H1 (cell line): ENCODE data around the gene UGT1A6. TPM values are rescaled to one million over a fixed set of nuclear protein-coding genes. Genes with fewer than 3 reads are reported as not detected.

Experiments used
- CTCF ChIA-PET: fragments of 300-600 bp; sonication (Branson Sonifier 250); formaldehyde crosslinking; loops from one replicate; lab custom pipeline; 2021; ENCODE audit not compliant: partially characterized antibody; lab: Charles Lee
- POLR2A ChIA-PET: fragments of 300-600 bp; sonication (Branson Sonifier 250); formaldehyde crosslinking; loops from one replicate; lab custom pipeline; 2021; ENCODE audit warnings: inconsistent platforms; ENCODE audit not compliant: partially characterized antibody; lab: Charles Lee
- DNase-seq, 2 experiments: peaks; one replicate each; pipeline versions ENCODE4 v3.0.0 to v3.0.0-alpha.2; 2010 to 2022; ENCODE audit warnings: low spot score in 2 of 2, low read depth in 1 of 2, mixed read lengths in 1 of 2
- FAIRE-seq: peaks from 2 replicates; lab custom pipeline; 2011; peaks lifted over from hg19 to GRCh38; lab: Jason Lieb, UNC
- H2AFZ ChIP-seq: 2 replicates; pipeline ENCODE4 v1.8.1; 2012; ENCODE audit warnings: low read length, inconsistent platforms
- H2AK5ac ChIP-seq: 2 replicates; pipeline ENCODE4 v1.6.1; 2013; ENCODE audit warnings: low read depth, low read length
- H2BK120ac ChIP-seq: replicated peaks from 2 replicates; pipeline ENCODE3; 2013; ENCODE audit warnings: low read depth, low read length, inconsistent platforms
- H2BK12ac ChIP-seq: 2 replicates; pipeline ENCODE4 v1.6.1; 2013; ENCODE audit warnings: low read depth, low read length
- H2BK15ac ChIP-seq: 2 replicates; pipeline ENCODE4 v1.6.1; 2013; ENCODE audit warnings: low read length
- H2BK20ac ChIP-seq: 2 replicates; pipeline ENCODE4 v1.6.1; 2013; ENCODE audit warnings: low read length
- H2BK5ac ChIP-seq: 2 replicates; pipeline ENCODE4 v1.6.1; 2013; ENCODE audit warnings: low read depth, low read length
- H3K14ac ChIP-seq: 2 replicates; pipeline ENCODE4 v1.6.1; 2013; ENCODE audit warnings: inconsistent platforms; ENCODE audit not compliant: insufficient read length
- H3K18ac ChIP-seq: 2 replicates; pipeline ENCODE4 v1.6.1; 2013; ENCODE audit warnings: low read length; ENCODE audit errors: extremely low read depth
- H3K23ac ChIP-seq: 2 replicates; pipeline ENCODE4 v1.6.1; 2013; ENCODE audit warnings: inconsistent platforms; ENCODE audit not compliant: insufficient read length
- H3K23me2 ChIP-seq: 2 replicates; pipeline ENCODE4 v1.6.1; 2013; ENCODE audit warnings: low read depth, low read length
- H3K27ac ChIP-seq: 2 replicates; pipeline ENCODE4 v1.6.1; 2011; ENCODE audit warnings: low read depth, low read length, inconsistent platforms
- H3K27me3 ChIP-seq, 4 experiments: replicated peaks in 1 of 4; 1 replicate in 1 of 4; 2 replicates in 3 of 4; pipeline versions ENCODE4 v1.6.1 to v1.8.1; 2011 to 2013; ENCODE audit warnings: low read length in 3 of 4, mild to moderate bottlenecking in 3 of 4, inconsistent platforms in 2 of 4, mixed read lengths in 2 of 4, moderate library complexity in 1 of 4; ENCODE audit not compliant: control insufficient read depth in 3 of 4, insufficient read depth in 3 of 4; ENCODE audit errors: extremely low read depth in 1 of 4
- H3K36me3 ChIP-seq, 4 experiments: 2 replicates each; pipeline versions ENCODE4 v1.6.1 to v1.8.1; 2011 to 2013; ENCODE audit warnings: mild to moderate bottlenecking in 4 of 4, low read length in 3 of 4, moderate library complexity in 2 of 4, control low read depth in 1 of 4, inconsistent platforms in 1 of 4; ENCODE audit not compliant: insufficient read depth in 4 of 4, control insufficient read depth in 2 of 4
- H3K4ac ChIP-seq: replicated peaks from 2 replicates; pipeline ENCODE3; 2013; ENCODE audit warnings: low read length, low read depth, mixed read lengths, inconsistent platforms; ENCODE audit not compliant: insufficient read length
- H3K4me1 ChIP-seq, 4 experiments: replicated peaks in 1 of 4; 1 replicate in 1 of 4; 2 replicates in 3 of 4; pipeline versions ENCODE4 v1.6.1 to v1.8.1; 2011 to 2013; ENCODE audit warnings: low read length in 3 of 4, inconsistent platforms in 2 of 4, mixed read lengths in 1 of 4; ENCODE audit not compliant: insufficient read depth in 4 of 4, control insufficient read depth in 3 of 4
- H3K4me2 ChIP-seq, 2 experiments: 2 replicates each; pipeline versions ENCODE4 v1.6.1 to v1.8.1; 2011 to 2013; ENCODE audit warnings: low read depth in 2 of 2, low read length in 2 of 2, control low read depth in 1 of 2, inconsistent platforms in 1 of 2, mild to moderate bottlenecking in 1 of 2; ENCODE audit not compliant: insufficient read depth in 1 of 2
- H3K4me3 ChIP-seq, 4 experiments: fragments of 200-600, 300-600 bp in 1 of 4; sonication (generic), shearing (Covaris generic), sonication (Bioruptor Twin) in 1 of 4; 2 replicates each; pipeline versions ENCODE4 v1.5.1 to v1.8.1; 2011 to 2016; ENCODE audit warnings: low read length in 4 of 4, low read depth in 3 of 4, control low read depth in 2 of 4, inconsistent platforms in 2 of 4, mild to moderate bottlenecking in 2 of 4, mixed read lengths in 1 of 4, moderate library complexity in 1 of 4; ENCODE audit not compliant: insufficient read depth in 2 of 4; ENCODE audit errors: extremely low read depth in 1 of 4
- H3K56ac ChIP-seq: replicated peaks from 2 replicates; pipeline ENCODE3; 2013; ENCODE audit warnings: low read depth, mild to moderate bottlenecking, mixed read lengths, low read length, inconsistent platforms; ENCODE audit not compliant: insufficient read length
- H3K79me1 ChIP-seq: 2 replicates; pipeline ENCODE4 v1.6.1; 2013; ENCODE audit warnings: low read depth, low read length, control low read depth
- H3K79me2 ChIP-seq, 2 experiments: 2 replicates each; pipeline versions ENCODE4 v1.6.1 to v1.8.1; 2012 to 2013; ENCODE audit warnings: low read length in 2 of 2, mild to moderate bottlenecking in 2 of 2, inconsistent platforms in 1 of 2; ENCODE audit not compliant: insufficient read depth in 2 of 2, control insufficient read depth in 1 of 2
- H3K9ac ChIP-seq, 4 experiments: replicated peaks in 1 of 4; 1 replicate in 1 of 4; 2 replicates in 3 of 4; pipeline versions ENCODE4 v1.6.1 to v1.8.1; 2011 to 2013; ENCODE audit warnings: low read depth in 3 of 4, low read length in 3 of 4, control low read depth in 2 of 4, mild to moderate bottlenecking in 2 of 4, moderate library complexity in 2 of 4, inconsistent platforms in 1 of 4; ENCODE audit errors: extremely low read depth in 1 of 4
- H3K9me3 ChIP-seq, 2 experiments: 2 replicates each; pipeline versions ENCODE4 v1.6.1 to v1.8.1; 2012 to 2013; ENCODE audit warnings: mild to moderate bottlenecking in 2 of 2, moderate library complexity in 2 of 2, control low read depth in 1 of 2, inconsistent platforms in 1 of 2, low read depth in 1 of 2, low read length in 1 of 2, mixed read lengths in 1 of 2; ENCODE audit not compliant: insufficient read depth in 2 of 2
- H4K20me1 ChIP-seq, 2 experiments: replicated peaks in 1 of 2; 2 replicates each; pipeline versions ENCODE3 to v1.8.1; 2011 to 2013; ENCODE audit warnings: inconsistent platforms in 2 of 2, low read length in 2 of 2, mild to moderate bottlenecking in 1 of 2; ENCODE audit not compliant: insufficient read depth in 2 of 2, control insufficient read depth in 1 of 2
- H4K5ac ChIP-seq: 2 replicates; pipeline ENCODE4 v1.6.1; 2013; ENCODE audit warnings: low read length, low read depth, mixed read lengths, inconsistent platforms; ENCODE audit not compliant: insufficient read length
- H4K8ac ChIP-seq: 2 replicates; pipeline ENCODE4 v1.8.0; 2013; ENCODE audit warnings: mild to moderate bottlenecking, moderate library complexity, low read length, inconsistent platforms; ENCODE audit not compliant: insufficient read depth; ENCODE audit errors: extremely low read depth
- H4K91ac ChIP-seq: replicated peaks from 2 replicates; pipeline ENCODE3; 2013; ENCODE audit warnings: low read length, mixed read lengths, inconsistent platforms; ENCODE audit not compliant: insufficient read length
- CREB1 ChIP-seq: IDR thresholded peaks from 2 replicates; pipeline ENCODE4 v1.6.1; 2012; ENCODE audit warnings: inconsistent platforms
- GABPA ChIP-seq: IDR thresholded peaks from 2 replicates; pipeline ENCODE4 v1.6.1; 2011; ENCODE audit warnings: mild to moderate bottlenecking, low read length, moderate library complexity, borderline replicate concordance; ENCODE audit not compliant: insufficient read depth
- NANOG ChIP-seq: IDR thresholded peaks from 2 replicates; pipeline ENCODE4 v1.6.1; 2011; ENCODE audit warnings: low read length, low read depth, mild to moderate bottlenecking, inconsistent platforms; ENCODE audit not compliant: insufficient read depth, poor library complexity, severe bottlenecking
- SAP30 ChIP-seq: fragments of 300-600 bp; sonication (generic); IDR thresholded peaks from 2 replicates; pipeline ENCODE4 v1.7.1; 2012; ENCODE audit warnings: low read length, moderate library complexity, mild to moderate bottlenecking, inconsistent platforms; ENCODE audit not compliant: insufficient read depth, insufficient replicate concordance
- SP4 ChIP-seq: IDR thresholded peaks from 2 replicates; pipeline ENCODE4 v1.6.1; 2012; ENCODE audit warnings: low read length, inconsistent platforms
- WGBS, 2 experiments: shearing (Covaris generic) in 1 of 2; methylation state at CpG; one replicate each; pipeline versions ENCODE4 v1.1.6 to v1.1.7; 2013 to 2015; ENCODE audit warnings: low lambda C conversion rate in 2 of 2, mixed read lengths in 2 of 2, inconsistent platforms in 1 of 2, low coverage in 1 of 2, missing lambda C conversion rate in 1 of 2; ENCODE audit not compliant: insufficient replicate concordance in 2 of 2, insufficient coverage in 1 of 2, insufficient read length in 1 of 2; ENCODE audit errors: extremely low coverage in 1 of 2, missing lambda C conversion rate in 1 of 2; 5-methylcytosine and 5-hydroxymethylcytosine counted together
- polyA plus RNA-seq, 7 experiments: library from polyadenylated mRNA; depleted of rRNA in 3 of 7; stranded (reverse) in 5 of 7; unstranded in 2 of 7; fragments of >200 nt in 5 of 7; fragments of 200-250 nt in 2 of 7; gene quantifications; 1 replicate in 5 of 7; 2 replicates in 1 of 7; 4 replicates in 1 of 7; pipeline versions ENCODE4 v1.2.1 to v1.2.3, GENCODE V29; 2011 to 2013; ENCODE audit warnings: missing spikeins in 2 of 7, mixed read lengths in 2 of 7
- total RNA-seq: library from RNA; stranded (reverse); fragmentation: NEBNext Ultra II Directional; extraction: Animal tissue kit (Norgen Biotek cat#: 25700); gene quantifications from 2 replicates; pipeline ENCODE4 v1.2.1, GENCODE V29; 2021
- TF ChIP-seq, protein P1 (sequence below): IDR thresholded peaks from 2 replicates; pipeline ENCODE4 v1.6.1; 2012; ENCODE audit warnings: inconsistent platforms

The UGT1A6 gene
- total and polyA plus RNA-seq, 2 of the 8 experiments (the other 6 are each of a cell fraction or from before 2014, with no cell fraction given) = not detected

DNA sequence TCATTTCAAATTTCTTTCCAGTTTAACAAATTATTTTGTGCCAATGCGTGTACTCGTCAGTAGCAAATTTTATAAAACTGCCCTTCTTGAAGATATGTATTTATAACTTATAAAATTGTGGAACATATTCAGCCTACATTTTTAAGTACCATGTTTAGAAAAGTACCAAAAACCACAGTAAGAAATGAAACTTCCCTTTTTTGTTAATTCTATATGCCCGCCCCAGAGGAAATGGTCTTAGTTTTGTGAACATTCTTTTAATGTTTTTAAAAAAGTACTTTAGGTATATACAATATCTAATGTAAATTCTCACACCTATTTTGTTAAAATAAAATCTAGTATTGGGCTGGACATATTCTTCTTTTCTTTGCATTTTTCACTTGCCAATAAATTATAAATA is 19.8 kb upstream of the UGT1A6 start:
- Histone ChIP-seq H2BK20ac (no peak overlapping the region), H4K91ac (no peak overlapping the region), H3K4me2 (no peak overlapping the region), H2BK15ac (no peak overlapping the region), H4K5ac (no peak overlapping the region), H3K27ac (no peak overlapping the region), H2AK5ac (no peak overlapping the region), H3K79me2 (no peaks in the 10 kb centered on the region), H3K9ac (no peak overlapping the region), H3K36me3 (no peaks in the 10 kb centered on the region), H3K4me3 (no peak overlapping the region), H2BK5ac (no peak overlapping the region), H3K14ac (no peak overlapping the region), H2BK120ac (no peak overlapping the region), H3K79me1 (no peaks in the 10 kb centered on the region), H4K8ac (no peak overlapping the region), H3K23me2 (no peaks in the 10 kb centered on the region), H3K4me1 (no peaks in the 10 kb centered on the region; a peak in 1 of 7 replicates), H3K56ac (no peak overlapping the region), H3K9me3 (no peaks in the 10 kb centered on the region), H4K20me1 (no peaks in the 10 kb centered on the region), H2AFZ (no peak overlapping the region), H3K4ac (no peak overlapping the region), H2BK12ac (no peak overlapping the region), H3K18ac (no peak overlapping the region), H3K27me3 (no peaks in the 10 kb centered on the region), H3K23ac (no peak overlapping the region)
- WGBS, 2 experiments = 97% methylated on average over 3 of the region's 3 CpGs; no CpG with 5 or more reads in 1 of the 2 experiments
- ChIA-PET POLR2A (no interaction called here), CTCF (no interaction called here)
- FAIRE-seq (no peak), DNase-seq (no peak)
- TF ChIP-seq GABPA (no peak), NANOG (no peak), SAP30 (no peak), CREB1 (no peak), SP4 (no peak)
- TF ChIP-seq, protein P1, sequence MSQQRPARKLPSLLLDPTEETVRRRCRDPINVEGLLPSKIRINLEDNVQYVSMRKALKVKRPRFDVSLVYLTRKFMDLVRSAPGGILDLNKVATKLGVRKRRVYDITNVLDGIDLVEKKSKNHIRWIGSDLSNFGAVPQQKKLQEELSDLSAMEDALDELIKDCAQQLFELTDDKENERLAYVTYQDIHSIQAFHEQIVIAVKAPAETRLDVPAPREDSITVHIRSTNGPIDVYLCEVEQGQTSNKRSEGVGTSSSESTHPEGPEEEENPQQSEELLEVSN = no peak
